Aorta (tissue), 5 donors: Measurements from ENCODE around the gene SLC38A7. TPM values are rescaled to one million over a fixed set of nuclear protein-coding genes. Genes with fewer than 3 reads are reported as not detected.
A peak's percentile ranks its signal among the peaks of the same experiment; 100 is the strongest.

Source experiments
- ATAC-seq: fragments of 200-7000 bp; cut with Tn5 transposase; one replicate; pipeline ENCODE4 v1.9.1; 2022; ENCODE audit warnings: moderate library complexity; ENCODE audit not compliant: low FRiP score
- DNase-seq, 2 donors: peaks; one replicate each; pipeline ENCODE4 v3.0.0-alpha.2; 2020
- H3K27ac ChIP-seq, 2 donors: one replicate each; pipeline ENCODE4 v1.5.1; 2013; ENCODE audit warnings: low read length in 2 of 2, mild to moderate bottlenecking in 2 of 2, moderate library complexity in 2 of 2, control low read depth in 1 of 2, inconsistent platforms in 1 of 2, low read depth in 1 of 2
- H3K27me3 ChIP-seq, 2 donors: one replicate each; pipeline ENCODE4 v1.6.1; 2013; ENCODE audit warnings: control low read depth in 1 of 2, low read length in 1 of 2, mild to moderate bottlenecking in 1 of 2, moderate library complexity in 1 of 2; ENCODE audit not compliant: insufficient read depth in 2 of 2, control insufficient read depth in 1 of 2
- H3K36me3 ChIP-seq, 2 donors: one replicate each; pipeline ENCODE4 v1.6.1; 2013; ENCODE audit warnings: control low read depth in 1 of 2, low read length in 1 of 2, mild to moderate bottlenecking in 1 of 2; ENCODE audit not compliant: insufficient read depth in 2 of 2, control insufficient read depth in 1 of 2
- H3K4me1 ChIP-seq, 2 donors: one replicate each; pipeline ENCODE4 v1.6.1; 2013; ENCODE audit warnings: low read length in 2 of 2, control low read depth in 1 of 2, mild to moderate bottlenecking in 1 of 2, moderate library complexity in 1 of 2; ENCODE audit not compliant: insufficient read depth in 2 of 2, control insufficient read depth in 1 of 2
- H3K4me3 ChIP-seq, 2 donors: one replicate each; pipeline ENCODE4 v1.5.1; 2013; ENCODE audit warnings: low read length in 2 of 2, control low read depth in 1 of 2, mild to moderate bottlenecking in 1 of 2
- H3K9me3 ChIP-seq: one replicate; pipeline ENCODE4 v1.6.1; 2013; ENCODE audit warnings: mild to moderate bottlenecking, low read length; ENCODE audit not compliant: control insufficient read depth
- WGBS, 2 donors: extraction: QIAGEN DNeasy Blood & Tissue Kit; methylation state at CpG; one replicate each; pipeline ENCODE4 v1.1.7; 2013; 5-methylcytosine and 5-hydroxymethylcytosine counted together
- intact Hi-C, 2 donors: fragments of 100-400 bp; cut with DNase I; formaldehyde crosslinking; loops; one replicate each; pipeline versions ENCODE4 v1.14.2 to v1.15.0; 2022
- polyA plus RNA-seq, 2 donors: library from polyadenylated mRNA; stranded (reverse); fragments of 200-250 nt; gene quantifications; one replicate each; pipeline ENCODE4 v1.2.3, GENCODE V29; 2013
- total RNA-seq, 2 donors: library from RNA; stranded (reverse); fragmentation: NEBNext Ultra II Directional; extraction: Animal tissue kit (Norgen Biotek cat#: 25700); gene quantifications; one replicate each; pipeline ENCODE4 v1.2.1, GENCODE V29; 2021
- donor health status: healthy with polysubstance abuse.
- donor health status: Bipolar disorder and iron deficiency.
- donor health status: DM: no; HTN: no; CAD: no.
- donor health status: DM: no; HTN: no; CAD: no.
- donor health status: DM: yes; HTN: yes; CAD: no.

The SLC38A7 gene
- total and polyA plus RNA-seq, 4 donors, result 1.5 to 22.9 (median 9.4) TPM

DNA sequence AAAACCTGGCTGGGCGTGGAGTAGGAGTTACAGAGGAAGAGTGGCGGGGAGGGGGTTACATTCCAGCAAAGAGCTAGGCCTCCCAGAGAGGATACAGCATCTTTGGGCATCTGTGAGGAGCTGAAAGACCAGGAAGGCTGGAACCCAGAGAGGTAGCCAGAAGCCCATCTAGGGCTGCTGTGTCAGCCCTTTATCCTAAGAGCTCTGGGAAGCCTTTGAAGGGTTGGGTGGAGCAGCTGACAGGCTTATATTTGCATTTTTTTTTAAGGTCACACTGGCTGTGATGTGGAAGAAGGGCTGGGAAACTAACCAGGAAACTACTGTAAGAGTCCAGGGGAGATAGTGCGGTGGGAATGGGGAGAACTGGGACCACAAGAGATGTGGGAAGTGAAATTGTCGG is 48.1 kb downstream of the SLC38A7 start:
- no peak overlapping the region for H3K27ac ChIP-seq
- H3K4me1 ChIP-seq, result no peaks in the 10 kb centered on the region
- no peaks in the 10 kb centered on the region for H3K36me3 ChIP-seq
- DNase-seq (no peak), ATAC-seq (no peak)
- H3K9me3 ChIP-seq, result no peaks in the 10 kb centered on the region
- WGBS, 2 donors, result 92% methylated on average over 4 of the region's 4 CpGs
- intact Hi-C loops, result loop anchor here in 1 of 2 donors (10.0 kb wide), 1 partner anchor 122 kb away; the partner anchor contains the start of gene SETD6
- H3K27me3 ChIP-seq, result no peaks in the 10 kb centered on the region
- H3K4me3 ChIP-seq, result no peak overlapping the region

- intact Hi-C loops, result loop anchor here in 1 of 2 donors (10.0 kb wide), 1 partner anchor 121 kb away; the partner anchor contains the start of gene SETD6
- Histone ChIP-seq H3K9me3 (no peaks in the 10 kb centered on the region), H3K36me3 (no peaks in the 10 kb centered on the region), H3K4me3 (no peak overlapping the region), H3K27ac (no peak overlapping the region), H3K4me1 (no peaks in the 10 kb centered on the region), H3K27me3 (no peaks in the 10 kb centered on the region)
- no peak for ATAC-seq
- no peak for DNase-seq
- WGBS, 2 donors, result 87 to 91% methylated on average over 4 of the region's 4 CpGs
Observed at GRCh38 chr16:58635502-58635901, 49.1 kb downstream of the SLC38A7 start.

- ATAC-seq, result no peak
- Histone ChIP-seq H3K36me3 (no peaks in the 10 kb centered on the region), H3K4me3 (no peak overlapping the region), H3K27ac (no peak overlapping the region), H3K27me3 (no peaks in the 10 kb centered on the region), H3K9me3 (no peaks in the 10 kb centered on the region), H3K4me1 (no peaks in the 10 kb centered on the region)
- DNase-seq, result no peak
- 72 to 86% methylated on average over 3 of the region's 3 CpGs for WGBS, 2 donors
- intact Hi-C loops, result loop anchor here in 1 of 2 donors (10.0 kb wide), 1 partner anchor 120 kb away; the partner anchor contains the start of gene SETD6
Observed at GRCh38 chr16:58634265-58634802, 50.2 kb downstream of the SLC38A7 start.

- ATAC-seq (peak; percentile 97), DNase-seq (peak; percentile 98)
- no peaks in the 10 kb centered on the region for H3K9me3 ChIP-seq
- intact Hi-C loops, result loop anchor here in 1 of 2 donors (2.0 to 10.0 kb wide), 3 partner anchors 102 to 237 kb away; partner anchors contain the start of genes GINS3, GOT2 and SETD6
- peak within 1 kb of the TSS; percentile 87 to 96 for H3K27ac ChIP-seq
- no peaks in the 10 kb centered on the region for H3K4me1 ChIP-seq
- no peaks in the 10 kb centered on the region for H3K36me3 ChIP-seq
- peak within 1 kb of the TSS; percentile 64 to 91 for H3K4me3 ChIP-seq
- 0 to 1% methylated on average over 61 of the region's 61 CpGs for WGBS, 2 donors
- no peaks in the 10 kb centered on the region for H3K27me3 ChIP-seq
Observed at GRCh38 chr16:58629733-58630640, 54.6 kb downstream of the SLC38A7 start, which contains the start of gene CNOT1. CNOT1 (minus strand) TSS chr16:58629826; CDS start chr16:58599337, 30,489 bp downstream.

DNA sequence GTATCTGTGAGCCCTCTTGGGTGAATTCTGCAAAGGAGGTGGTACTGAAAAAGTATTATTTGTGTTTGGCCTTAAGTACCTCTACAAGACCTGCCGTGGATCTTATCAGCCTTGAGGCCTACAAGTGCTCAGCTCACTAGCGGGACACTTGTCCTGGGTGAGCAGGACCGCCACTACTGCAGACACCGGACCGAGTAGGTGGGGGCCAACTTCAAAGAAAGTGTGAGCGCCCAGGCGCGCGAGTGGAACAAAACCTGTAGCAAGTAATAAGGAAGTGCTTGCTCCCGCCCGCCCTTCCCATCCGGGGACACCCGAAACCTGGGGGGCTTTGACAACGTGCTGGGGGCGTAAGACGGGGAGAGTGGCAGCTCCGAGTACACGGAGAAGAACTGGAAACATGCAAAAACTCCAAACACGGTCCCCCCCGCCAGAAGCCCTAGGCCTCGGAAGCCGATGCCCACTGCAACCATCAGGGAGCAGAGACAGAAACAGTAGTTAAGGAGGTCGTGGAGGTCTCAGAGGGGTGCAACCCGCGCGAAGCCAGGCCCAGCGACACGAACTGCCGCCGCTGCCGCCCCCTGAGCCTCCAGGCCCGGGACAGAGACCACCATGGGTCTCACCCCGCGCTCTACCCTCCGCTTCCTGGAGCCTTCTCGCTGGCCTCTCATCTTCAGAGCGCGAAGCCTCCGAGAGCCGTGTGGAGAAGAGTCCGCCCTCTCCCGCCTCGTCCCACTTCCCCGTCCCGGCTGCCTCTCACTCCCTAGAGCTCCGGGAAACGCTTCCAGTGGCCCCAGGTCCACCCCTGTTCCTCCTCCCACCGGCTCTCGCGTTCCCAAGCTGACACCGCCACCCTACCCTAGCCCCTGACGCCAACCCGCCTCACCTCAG is 55.5 kb downstream of the SLC38A7 start:
- H3K9me3 ChIP-seq, result no peaks in the 10 kb centered on the region
- peaks cover under 1 to 5% of the 10 kb centered on the region in 2 donors for H3K36me3 ChIP-seq
- no peaks in the 10 kb centered on the region for H3K27me3 ChIP-seq
- H3K4me1 ChIP-seq, result no peaks in the 10 kb centered on the region
- DNase-seq (peak; percentile 72 to 80), ATAC-seq (peak; percentile 67)
- peak overlapping the region; percentile 76 to 87 for H3K27ac ChIP-seq
- peak overlapping the region; percentile 24 to 91 for H3K4me3 ChIP-seq
- intact Hi-C loops, result loop anchor here in 1 of 2 donors (5.0 kb wide), 1 partner anchor 103 kb away; the partner anchor contains the start of gene GOT2
- 0 to 1% methylated on average over 38 to 53 of the region's 53 CpGs for WGBS, 2 donors

GRCh38 chr16:58624209-58624608 is 60.4 kb downstream of the SLC38A7 start:
- Histone ChIP-seq H3K9me3 (no peaks in the 10 kb centered on the region), H3K36me3 (peaks cover 4 to 6% of the 10 kb centered on the region in 2 donors), H3K27ac (no peak overlapping the region), H3K4me3 (no peak overlapping the region), H3K4me1 (no peaks in the 10 kb centered on the region), H3K27me3 (no peaks in the 10 kb centered on the region)
- 83 to 87% methylated on average over 7 of the region's 7 CpGs for WGBS, 2 donors
- intact Hi-C loops, result no loop called here
- ATAC-seq, result no peak
- no peak for DNase-seq

DNA sequence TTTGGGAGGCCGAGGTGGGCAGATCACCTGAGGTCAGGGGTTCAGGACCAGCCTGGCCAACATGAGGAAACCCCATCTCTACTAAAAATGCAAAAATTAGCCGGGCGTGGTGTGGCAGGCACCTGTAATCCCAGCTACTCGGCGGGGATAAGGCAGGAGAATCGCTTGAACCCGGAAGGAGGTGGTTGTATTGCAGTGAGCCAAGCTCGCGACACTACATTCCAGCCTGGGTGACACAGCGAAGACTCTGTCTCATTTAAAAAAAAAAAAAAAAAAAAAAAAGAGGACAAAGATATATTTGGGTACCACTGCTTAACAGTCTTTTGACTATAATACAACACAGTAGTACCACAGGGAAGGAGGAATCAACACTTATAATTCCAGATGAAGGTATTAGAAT is 64.2 kb downstream of the SLC38A7 start:
- H3K36me3 ChIP-seq, result peaks cover 4 to 8% of the 10 kb centered on the region in 2 donors
- DNase-seq (no peak), ATAC-seq (no peak)
- intact Hi-C loops, result no loop called here
- H3K9me3 ChIP-seq, result no peaks in the 10 kb centered on the region
- no peak overlapping the region for H3K4me3 ChIP-seq
- no peaks in the 10 kb centered on the region for H3K4me1 ChIP-seq
- WGBS, 2 donors, result 94 to 95% methylated on average over 10 of the region's 10 CpGs
- H3K27ac ChIP-seq, result no peak overlapping the region
- H3K27me3 ChIP-seq, result no peaks in the 10 kb centered on the region

- Histone ChIP-seq H3K9me3 (no peaks in the 10 kb centered on the region), H3K27ac (no peak overlapping the region), H3K4me3 (no peak overlapping the region), H3K4me1 (peaks cover 0 to 2% of the 10 kb centered on the region in 2 donors), H3K27me3 (no peaks in the 10 kb centered on the region), H3K36me3 (peaks cover 0 to 2% of the 10 kb centered on the region in 2 donors)
- no peak for ATAC-seq
- intact Hi-C loops, result no loop called here
- WGBS, 2 donors, result 56 to 73% methylated on average over 3 of the region's 3 CpGs
- DNase-seq, result no peak
Observed at GRCh38 chr16:58615280-58615679, 69.3 kb downstream of the SLC38A7 start.
